ENCODE results near the gene OCEL1.
"Not testable (repeated sequence)": the region's sequence is repeated elsewhere in the genome, so short reads cannot be mapped to it uniquely, and the experiment has no call there.

The OCEL1 gene

DNA sequence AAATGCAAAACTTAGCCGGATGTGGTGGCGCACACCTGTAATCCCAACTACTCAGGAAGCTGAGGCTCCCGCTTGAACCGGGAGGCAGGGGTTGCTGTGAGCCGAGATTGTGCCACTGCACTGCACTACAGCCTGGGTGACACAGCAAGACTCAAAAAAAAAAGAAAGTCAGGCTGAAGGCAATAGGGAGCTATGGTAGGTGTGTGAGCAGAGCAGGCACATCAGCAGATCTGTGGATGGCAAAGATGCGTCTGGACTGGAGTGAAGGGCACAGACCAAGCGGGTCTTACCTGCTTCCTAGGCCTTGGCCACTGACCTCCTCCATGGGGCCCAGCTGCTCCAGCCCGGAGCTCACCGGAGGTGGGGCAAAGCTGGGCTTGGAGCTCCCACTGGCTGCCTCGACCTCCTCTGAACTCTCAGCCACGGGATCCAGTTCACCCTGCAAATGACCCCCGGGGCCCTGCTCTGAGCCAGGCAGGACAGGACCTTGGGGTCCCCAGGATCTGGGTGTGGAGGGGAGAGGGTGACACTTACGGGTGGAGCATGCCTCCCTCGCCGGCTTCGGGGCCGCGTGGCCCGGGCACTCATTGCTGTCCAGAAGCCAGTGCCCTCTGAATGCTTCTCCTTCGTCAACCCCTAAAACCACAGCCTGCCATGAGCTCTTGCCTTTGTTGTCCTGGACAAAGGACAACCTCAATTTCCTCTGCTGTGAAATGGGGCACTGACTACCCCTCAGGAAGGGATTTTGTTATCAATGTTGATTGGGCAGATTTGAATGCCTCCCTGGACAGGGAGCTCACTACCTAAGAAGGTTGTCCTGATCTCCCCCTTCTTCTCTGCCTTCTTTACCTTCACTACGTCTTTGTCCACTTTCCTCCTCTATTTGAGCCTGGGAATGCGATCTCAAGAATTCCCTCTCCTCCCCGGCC lies 38.0 kb downstream of the OCEL1 start:
- DNase-seq (ENCODE audit: low read depth), result no peak

DNA sequence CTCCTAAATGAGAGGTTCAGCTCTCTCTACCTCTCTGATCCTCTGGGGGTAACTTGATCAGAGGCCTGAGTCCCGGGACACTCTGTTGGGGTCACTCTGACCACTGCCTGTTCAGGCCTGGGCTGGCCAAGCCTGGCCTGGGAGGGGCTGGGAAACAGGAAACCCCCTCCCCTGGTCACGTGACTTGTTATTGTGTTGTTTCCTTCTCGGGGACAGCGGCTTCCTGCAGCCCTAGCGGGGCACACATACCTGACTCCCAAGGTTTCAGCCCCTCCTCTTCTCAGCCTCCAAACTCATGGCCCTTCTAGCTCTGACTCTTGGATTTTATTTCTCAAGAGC lies 38.6 kb downstream of the OCEL1 start, which contains the start of gene USHBP1:
Gene USHBP1, minus strand, starts transcription at position 105 of the 339 bp plus-strand sequence. CDS start 446 bp downstream, outside the sequence.
- no peak for DNase-seq (ENCODE audit: low read depth)

DNA sequence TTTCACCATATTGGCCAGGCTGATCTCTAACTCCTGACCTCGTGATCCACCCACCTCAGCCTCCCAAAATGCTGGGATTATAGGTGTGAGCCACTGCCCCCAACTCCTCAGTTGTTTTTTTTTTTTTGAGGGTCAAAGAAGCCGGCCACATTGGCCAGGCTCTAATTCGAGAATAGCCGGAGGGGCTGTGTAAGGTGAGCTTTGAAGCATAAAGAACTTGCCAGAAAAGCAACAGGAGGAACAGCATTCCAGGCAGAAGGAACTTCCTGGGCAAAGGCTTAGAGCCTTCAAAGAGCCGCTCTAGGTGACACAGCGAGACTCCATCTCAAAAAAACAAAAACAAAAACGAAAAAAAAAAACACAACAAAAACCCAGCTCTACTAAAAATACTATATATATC lies 40.0 kb downstream of the OCEL1 start:
- no peak for DNase-seq (ENCODE audit: low read depth)

DNA sequence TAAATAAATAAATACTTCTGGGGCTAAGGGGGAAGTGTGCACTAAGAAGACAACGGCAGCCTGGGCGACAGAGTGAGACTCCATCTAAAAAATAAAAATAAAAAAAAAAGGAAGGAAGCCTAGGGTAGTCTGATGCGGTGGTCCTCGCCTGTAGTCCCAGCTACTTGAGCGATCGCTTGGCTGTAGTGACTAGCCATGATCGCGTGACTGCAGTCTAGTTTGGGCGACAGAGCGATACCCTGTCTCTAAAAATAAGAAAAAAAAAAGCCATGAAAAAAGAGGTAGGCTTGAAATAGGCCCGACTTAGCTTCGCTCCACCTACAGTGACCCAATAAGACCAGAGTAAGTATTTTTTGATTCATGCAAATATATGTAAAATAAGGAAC lies 40.6 kb downstream of the OCEL1 start:
- no peak for DNase-seq (ENCODE audit: low read depth)

- DNase-seq (ENCODE audit: low read depth), result peak; percentile 86
These were observed 41.2 kb downstream of the OCEL1 start, which contains the start of gene BABAM1 for GRCh38 chr19:17266975-17267788. Gene BABAM1 (plus strand): TSS chr19:17267443. CDS start chr19:17268807, 1,364 bp downstream.

- no peak for DNase-seq (ENCODE audit: low read depth)
These were observed 42.7 kb downstream of the OCEL1 start for GRCh38 chr19:17268754-17269153.

GRCh38 chr19:17274892-17275291 lies 48.9 kb downstream of the OCEL1 start:
- DNase-seq (ENCODE audit: low read depth), result not testable (repeated sequence)

DNA sequence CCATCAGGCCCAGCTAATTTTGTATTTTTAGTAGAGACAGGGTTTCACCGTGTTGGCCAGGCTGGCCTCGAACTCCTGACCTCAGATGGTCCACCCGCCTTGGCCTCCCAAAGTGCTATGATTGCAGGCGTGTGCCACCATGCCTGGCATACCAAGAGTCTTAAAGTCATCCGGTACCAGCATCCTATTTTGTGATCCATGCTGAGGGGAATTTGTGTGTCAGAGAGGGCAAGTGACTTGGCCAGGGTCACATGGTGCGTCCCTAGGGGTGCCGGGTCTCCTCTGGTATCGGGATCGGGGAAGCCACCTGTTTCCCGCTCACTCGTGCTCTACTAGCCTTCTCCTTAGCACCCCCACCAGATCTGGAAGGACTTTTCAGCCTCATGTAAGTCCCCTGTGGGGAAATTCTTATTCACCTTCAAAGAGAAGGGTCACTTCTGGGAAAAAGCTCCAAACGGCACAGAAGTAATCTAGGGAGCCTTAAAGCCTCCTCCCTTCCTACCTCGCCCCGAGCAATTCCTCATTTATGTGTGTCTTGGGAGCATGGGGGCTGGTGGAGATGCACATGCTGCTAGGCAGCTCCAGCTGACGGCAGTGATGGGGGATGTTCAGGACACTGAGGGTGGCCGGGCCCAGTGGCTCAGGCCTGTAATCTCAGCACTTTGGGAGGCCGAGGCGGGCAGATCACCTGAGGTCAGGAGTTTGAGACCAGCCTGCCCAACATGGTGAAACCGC lies 49.6 kb downstream of the OCEL1 start:
- no peak for DNase-seq (ENCODE audit: low read depth)
